HCT116 (cell line): Measurements from ENCODE around the gene NOS3. TPM values are rescaled to one million over a fixed set of nuclear protein-coding genes. Genes with fewer than 3 reads are reported as not detected.
A peak's percentile ranks its signal among the peaks of the same experiment; 100 is the strongest.

ENCODE experiments used
- ATAC-seq: fragments of 200-7000 bp; cut with Tn5 transposase; 2 replicates; pipeline ENCODE4 v1.9.1; 2020; ENCODE audit warnings: mild to moderate bottlenecking, moderate library complexity
- BruUV-seq: library from RNA; stranded (reverse); fragments of 400-500 nt; replicated peaks from 2 replicates; lab custom pipeline; 2021; lab: Mats Ljungman, UMichigan
- CTCF ChIA-PET: fragments of 300-600 bp; sonication (Branson Sonifier 250); formaldehyde crosslinking; loops from one replicate; lab custom pipeline; 2021; ENCODE audit warnings: antibody characterized with exemption; lab: Charles Lee
- POLR2A ChIA-PET: fragments of 300-600, 350-600 bp; sonication (Branson Sonifier 250); formaldehyde crosslinking; loops from one replicate; lab custom pipeline; 2021; ENCODE audit warnings: antibody characterized with exemption; lab: Charles Lee
- RAD21 ChIA-PET, 2 experiments: fragments of 300-600 bp; sonication (Branson Sonifier 250); formaldehyde crosslinking; loops; one replicate each; lab custom pipeline; 2023; ENCODE audit warnings: low total read pairs in 2 of 2; ENCODE audit not compliant: uncharacterized antibody in 2 of 2, unreplicated experiment in 2 of 2, low non-redundant PET in 1 of 2; lab: Charles Lee
- DNase-seq: peaks from one replicate; pipeline ENCODE4 v3.0.0-alpha.2; 2010; ENCODE audit warnings: low read depth, low spot score
- H2AFZ ChIP-seq: fragments of 200-600 bp; shearing (Covaris generic), sonication (generic); 2 replicates; pipeline ENCODE4 v1.6.1; 2017; ENCODE audit warnings: low read depth, mixed run types, mixed read lengths, antibody characterized with exemption, low read length; ENCODE audit not compliant: poor library complexity, severe bottlenecking
- H3K27ac ChIP-seq: 2 replicates; pipeline ENCODE4 v1.5.1; 2012; ENCODE audit warnings: low read depth, low read length
- H3K27me3 ChIP-seq: fragments of 200-600 bp; sonication (generic); 2 replicates; pipeline ENCODE4 v1.6.1; 2016; ENCODE audit warnings: mixed run types, low read length, mixed read lengths; ENCODE audit not compliant: insufficient read depth
- H3K36me3 ChIP-seq, 2 experiments: fragments of 200-500 bp in 1 of 2; fragments of 200-600 bp in 1 of 2; sonication (Bioruptor generic) in 1 of 2; sonication (generic) in 1 of 2; 2 replicates each; pipeline versions ENCODE4 v1.5.1 to v1.6.1; 2014 to 2016; ENCODE audit warnings: low read length in 2 of 2, inconsistent platforms in 1 of 2, mixed read lengths in 1 of 2, mixed run types in 1 of 2; ENCODE audit not compliant: insufficient read depth in 2 of 2, control insufficient read depth in 1 of 2
- H3K4me1 ChIP-seq, 2 experiments: fragments of 200-600 bp in 1 of 2; sonication (generic) in 1 of 2; 2 replicates each; pipeline versions ENCODE4 v1.5.1 to v1.6.1; 2012 to 2017; ENCODE audit warnings: low read length in 2 of 2, inconsistent platforms in 1 of 2, mild to moderate bottlenecking in 1 of 2, mixed read lengths in 1 of 2, mixed run types in 1 of 2, moderate library complexity in 1 of 2; ENCODE audit not compliant: insufficient read depth in 2 of 2, control insufficient read depth in 1 of 2
- H3K4me2 ChIP-seq: fragments of 200-600 bp; sonication (generic); 2 replicates; pipeline ENCODE4 v1.6.1; 2017; ENCODE audit warnings: mixed run types, low read length, mixed read lengths
- H3K4me3 ChIP-seq, 2 experiments: fragments of 200-600 bp in 1 of 2; sonication (generic) in 1 of 2; replicated peaks in 1 of 2; 2 replicates each; pipeline ENCODE4 v1.5.1; 2011 to 2016; ENCODE audit warnings: low read length in 2 of 2, control low read depth in 1 of 2, low read depth in 1 of 2, mild to moderate bottlenecking in 1 of 2, mixed read lengths in 1 of 2, mixed run types in 1 of 2
- H3K79me2 ChIP-seq: fragments of 200-600 bp; sonication (generic); 2 replicates; pipeline ENCODE4 v1.6.1; 2017; ENCODE audit warnings: mild to moderate bottlenecking, mixed run types, low read length, moderate library complexity, mixed read lengths; ENCODE audit not compliant: insufficient read depth
- H3K9ac ChIP-seq: fragments of 200-600 bp; sonication (generic); 2 replicates; pipeline ENCODE4 v1.6.1; 2016; ENCODE audit warnings: low read length, mixed read lengths
- H3K9me2 ChIP-seq: fragments of 200-600 bp; sonication (generic), shearing (Covaris generic); 2 replicates; pipeline ENCODE4 v1.6.1; 2017; ENCODE audit warnings: mixed run types, mild to moderate bottlenecking, moderate library complexity; ENCODE audit not compliant: insufficient read depth
- H3K9me3 ChIP-seq, 2 experiments: fragments of 200-500 bp in 1 of 2; fragments of 200-600 bp in 1 of 2; sonication (Bioruptor generic) in 1 of 2; sonication (generic) in 1 of 2; 2 replicates each; pipeline ENCODE4 v1.6.1; 2014 to 2017; ENCODE audit warnings: low read length in 2 of 2, mixed read lengths in 2 of 2, inconsistent platforms in 1 of 2, low read depth in 1 of 2, mild to moderate bottlenecking in 1 of 2, mixed run types in 1 of 2, moderate library complexity in 1 of 2; ENCODE audit not compliant: control insufficient read depth in 1 of 2, insufficient read depth in 1 of 2
- H4K20me1 ChIP-seq: fragments of 200-600 bp; sonication (generic), shearing (Covaris generic); 2 replicates; pipeline ENCODE4 v1.6.1; 2017; ENCODE audit warnings: mixed run types, mild to moderate bottlenecking, moderate library complexity; ENCODE audit not compliant: insufficient read depth
- ATF3 ChIP-seq: IDR thresholded peaks from 2 replicates; pipeline ENCODE4 v1.6.1; 2012
- EGR1 ChIP-seq: IDR thresholded peaks from 2 replicates; pipeline ENCODE4 v1.6.1; 2012; ENCODE audit warnings: low read depth
- ELF1 ChIP-seq: IDR thresholded peaks from 2 replicates; pipeline ENCODE4 v1.6.1; 2012; ENCODE audit warnings: low read depth, borderline replicate concordance
- EZH2phosphoT487 ChIP-seq: fragments of 200-600 bp; IDR thresholded peaks from 2 replicates; pipeline ENCODE4 v1.6.1; 2018; ENCODE audit warnings: antibody characterized with exemption, borderline replicate concordance
- FOSL1 ChIP-seq: IDR thresholded peaks from 2 replicates; pipeline ENCODE4 v1.6.1; 2012; ENCODE audit warnings: low read depth
- POLR2AphosphoS5 ChIP-seq: IDR thresholded peaks from 2 replicates; pipeline ENCODE4 v1.6.1; 2011; ENCODE audit warnings: mild to moderate bottlenecking, low read depth, low read length, moderate library complexity
- RAD21 ChIP-seq: IDR thresholded peaks from 2 replicates; pipeline ENCODE4 v1.6.1; 2012; ENCODE audit warnings: low read depth, mild to moderate bottlenecking
- SIN3A ChIP-seq: IDR thresholded peaks from 2 replicates; pipeline ENCODE4 v1.6.1; 2012; ENCODE audit warnings: low read depth
- SRF ChIP-seq: IDR thresholded peaks from 2 replicates; pipeline ENCODE4 v1.6.1; 2012; ENCODE audit warnings: low read depth
- YY1 ChIP-seq: IDR thresholded peaks from 2 replicates; pipeline ENCODE4 v1.6.1; 2011; ENCODE audit warnings: low read length, low read depth, moderate library complexity, mild to moderate bottlenecking; ENCODE audit not compliant: insufficient replicate concordance; ENCODE audit errors: extremely low read depth
- ZNF274 ChIP-seq: fragments of 200-500 bp; sonication (Bioruptor generic); IDR thresholded peaks from 2 replicates; pipeline ENCODE4 v1.6.1; 2014; ENCODE audit warnings: mild to moderate bottlenecking, low read depth, low read length, inconsistent platforms
- intact Hi-C: fragments of 100-400 bp; cut with micrococcal nuclease; formaldehyde crosslinking; loops from 2 replicates; pipeline ENCODE4 v1.10.0; 2022
- total RNA-seq: library from RNA; stranded (reverse); gene quantifications from one replicate; pipeline ENCODE4 v1.2.1, GENCODE V29; 2021; ENCODE audit not compliant: unreplicated experiment
- TF ChIP-seq, protein P1 (sequence below): IDR thresholded peaks from 2 replicates; pipeline ENCODE4 v1.6.1; 2012
- TF ChIP-seq, protein P2 (sequence below): IDR thresholded peaks from 2 replicates; pipeline ENCODE4 v1.6.1; 2011; ENCODE audit warnings: mild to moderate bottlenecking, low read length, moderate library complexity; ENCODE audit not compliant: insufficient replicate concordance; ENCODE audit errors: extremely low read depth
- TF ChIP-seq, protein P3 (sequence below), 3 experiments: fragments of 200-600 bp in 1 of 3; sonication (generic) in 1 of 3; IDR thresholded peaks in 2 of 3; conservative IDR thresholded peaks in 1 of 3; 2 replicates each; pipeline ENCODE4 v1.5.1; 2012 to 2017; ENCODE audit warnings: low read depth in 2 of 3, low read length in 2 of 3, antibody characterized with exemption in 1 of 3, borderline replicate concordance in 1 of 3, control low read depth in 1 of 3, mild to moderate bottlenecking in 1 of 3, mixed read lengths in 1 of 3, mixed run types in 1 of 3, moderate library complexity in 1 of 3; ENCODE audit not compliant: insufficient read depth in 1 of 3

The NOS3 gene
- total RNA-seq, 1 experiment from 2014 or later = 35.8 TPM

GRCh38 chr7:151056666-151057505 lies 66.1 kb downstream of the NOS3 start:
- Histone ChIP-seq H3K9me2 (no peaks in the 10 kb centered on the region), H3K27ac (peak overlapping the region; percentile 38; the same call in 1 of the 2 replicates), H4K20me1 (no peaks in the 10 kb centered on the region), H3K36me3 (no peaks in the 10 kb centered on the region), H3K9me3 (no peaks in the 10 kb centered on the region), H3K79me2 (peaks cover 23% of the 10 kb centered on the region), H3K9ac (peak overlapping the region; percentile 91), H2AFZ (no peak overlapping the region), H3K4me2 (peak overlapping the region; percentile 95), H3K27me3 (no peaks in the 10 kb centered on the region), H3K4me1 (peaks cover 21 to 36% of the 10 kb centered on the region in 2 experiments), H3K4me3 (peak overlapping the region; percentile 81 to 90)
- CTCF ChIA-PET = no interaction called here
- ATAC-seq (no peak), DNase-seq (no peak)
- TF ChIP-seq, protein P1, sequence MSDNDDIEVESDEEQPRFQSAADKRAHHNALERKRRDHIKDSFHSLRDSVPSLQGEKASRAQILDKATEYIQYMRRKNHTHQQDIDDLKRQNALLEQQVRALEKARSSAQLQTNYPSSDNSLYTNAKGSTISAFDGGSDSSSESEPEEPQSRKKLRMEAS = no peak
- no peak for TF ChIP-seq ELF1
- TF ChIP-seq, protein P2, sequence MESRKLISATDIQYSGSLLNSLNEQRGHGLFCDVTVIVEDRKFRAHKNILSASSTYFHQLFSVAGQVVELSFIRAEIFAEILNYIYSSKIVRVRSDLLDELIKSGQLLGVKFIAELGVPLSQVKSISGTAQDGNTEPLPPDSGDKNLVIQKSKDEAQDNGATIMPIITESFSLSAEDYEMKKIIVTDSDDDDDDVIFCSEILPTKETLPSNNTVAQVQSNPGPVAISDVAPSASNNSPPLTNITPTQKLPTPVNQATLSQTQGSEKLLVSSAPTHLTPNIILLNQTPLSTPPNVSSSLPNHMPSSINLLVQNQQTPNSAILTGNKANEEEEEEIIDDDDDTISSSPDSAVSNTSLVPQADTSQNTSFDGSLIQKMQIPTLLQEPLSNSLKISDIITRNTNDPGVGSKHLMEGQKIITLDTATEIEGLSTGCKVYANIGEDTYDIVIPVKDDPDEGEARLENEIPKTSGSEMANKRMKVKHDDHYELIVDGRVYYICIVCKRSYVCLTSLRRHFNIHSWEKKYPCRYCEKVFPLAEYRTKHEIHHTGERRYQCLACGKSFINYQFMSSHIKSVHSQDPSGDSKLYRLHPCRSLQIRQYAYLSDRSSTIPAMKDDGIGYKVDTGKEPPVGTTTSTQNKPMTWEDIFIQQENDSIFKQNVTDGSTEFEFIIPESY = no peak
- RAD21 ChIA-PET = no interaction called here
- intact Hi-C loops = no loop called here
- no TSS peak for BruUV-seq
- POLR2A ChIA-PET = no interaction called here

GRCh38 chr7:151057506-151057988 lies 66.7 kb downstream of the NOS3 start, which contains the start of gene CDK5:
Gene CDK5 (minus strand): TSS chr7:151057897. CDS start chr7:151057848, 49 bp downstream.
- H3K27ac ChIP-seq = peak within 1 kb of the TSS; percentile 87
- H3K36me3 ChIP-seq = no peaks in the 10 kb centered on the region
- peak; percentile 1; the same call in 1 of the 2 replicates for ATAC-seq
- ChIA-PET POLR2A (no interaction called here), RAD21 (no interaction called here), CTCF (no interaction called here)
- H3K9me3 ChIP-seq = no peaks in the 10 kb centered on the region
- no peaks in the 10 kb centered on the region for H3K9me2 ChIP-seq
- H3K4me3 ChIP-seq = peak within 1 kb of the TSS; percentile 81 to 90
- H3K9ac ChIP-seq = peak within 1 kb of the TSS; percentile 91
- no peaks in the 10 kb centered on the region for H3K27me3 ChIP-seq
- H3K4me2 ChIP-seq = peak within 1 kb of the TSS; percentile 95
- H2AFZ ChIP-seq = no peak within 1 kb of the TSS
- no peaks in the 10 kb centered on the region for H4K20me1 ChIP-seq
- peaks cover 24 to 42% of the 10 kb centered on the region in 2 experiments for H3K4me1 ChIP-seq
- intact Hi-C loops = no loop called here
- peaks cover 28% of the 10 kb centered on the region for H3K79me2 ChIP-seq
- DNase-seq = no peak
- no TSS peak for BruUV-seq
- no peak for TF ChIP-seq SRF
- TF ChIP-seq FOSL1 = no peak
- TF ChIP-seq SIN3A = no peak
- TF ChIP-seq POLR2AphosphoS5 = no peak
- TF ChIP-seq YY1 = no peak
- TF ChIP-seq, protein P3, sequence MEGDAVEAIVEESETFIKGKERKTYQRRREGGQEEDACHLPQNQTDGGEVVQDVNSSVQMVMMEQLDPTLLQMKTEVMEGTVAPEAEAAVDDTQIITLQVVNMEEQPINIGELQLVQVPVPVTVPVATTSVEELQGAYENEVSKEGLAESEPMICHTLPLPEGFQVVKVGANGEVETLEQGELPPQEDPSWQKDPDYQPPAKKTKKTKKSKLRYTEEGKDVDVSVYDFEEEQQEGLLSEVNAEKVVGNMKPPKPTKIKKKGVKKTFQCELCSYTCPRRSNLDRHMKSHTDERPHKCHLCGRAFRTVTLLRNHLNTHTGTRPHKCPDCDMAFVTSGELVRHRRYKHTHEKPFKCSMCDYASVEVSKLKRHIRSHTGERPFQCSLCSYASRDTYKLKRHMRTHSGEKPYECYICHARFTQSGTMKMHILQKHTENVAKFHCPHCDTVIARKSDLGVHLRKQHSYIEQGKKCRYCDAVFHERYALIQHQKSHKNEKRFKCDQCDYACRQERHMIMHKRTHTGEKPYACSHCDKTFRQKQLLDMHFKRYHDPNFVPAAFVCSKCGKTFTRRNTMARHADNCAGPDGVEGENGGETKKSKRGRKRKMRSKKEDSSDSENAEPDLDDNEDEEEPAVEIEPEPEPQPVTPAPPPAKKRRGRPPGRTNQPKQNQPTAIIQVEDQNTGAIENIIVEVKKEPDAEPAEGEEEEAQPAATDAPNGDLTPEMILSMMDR (IDR thresholded peaks at IDR 0.05 in 2 of 3, conservative IDR thresholded peaks at IDR 0.05 in 1 of 3; ENCODE audit: borderline replicate concordance in 1 of 3, insufficient read depth in 1 of 3, low read depth in 2 of 3, low read length in 2 of 3) = no peak
- TF ChIP-seq ATF3 = no peak
- TF ChIP-seq EZH2phosphoT487 = no peak
- TF ChIP-seq ZNF274 = no peak
- TF ChIP-seq RAD21 = no peak
- TF ChIP-seq, protein P1 = no peak
- TF ChIP-seq EGR1 = no peak
